Tibial artery (tissue), 4 donors: ENCODE data around the gene WDR82.

Source experiments
- DNase-seq, 2 donors: peaks; one replicate each; pipeline ENCODE4 v3.0.0-alpha.2; 2019
- H3K27ac ChIP-seq, 2 donors: fragments of 200-600 bp; sonication (generic) in 1 of 2; 1 replicate in 1 of 2; 2 replicates in 1 of 2; pipeline ENCODE4 v1.5.1; 2018 to 2019; ENCODE audit warnings: mild to moderate bottlenecking in 1 of 2
- H3K27me3 ChIP-seq, 2 donors: fragments of 200-600 bp; sonication (generic) in 1 of 2; one replicate each; pipeline versions ENCODE4 v1.5.1 to v1.6.0; 2016 to 2019
- H3K36me3 ChIP-seq, 3 donors: fragments of 200-600 bp; sonication (generic) in 2 of 3; one replicate each; pipeline ENCODE4 v1.5.1; 2016 to 2019; ENCODE audit warnings: mild to moderate bottlenecking in 2 of 3
- H3K4me1 ChIP-seq, 4 donors: fragments of 200-600 bp; sonication (generic) in 2 of 4; 1 replicate in 3 of 4; 2 replicates in 1 of 4; pipeline ENCODE4 v1.5.1; 2016 to 2019
- H3K4me3 ChIP-seq, 2 donors: fragments of 200-600 bp; sonication (generic) in 1 of 2; 1 replicate in 1 of 2; 2 replicates in 1 of 2; pipeline ENCODE4 v1.5.1; 2018 to 2019; ENCODE audit warnings: mild to moderate bottlenecking in 2 of 2
- H3K9me3 ChIP-seq, 3 donors: fragments of 200-600 bp; sonication (generic) in 1 of 3; one replicate each; pipeline ENCODE4 v1.5.1; 2016 to 2019
- CTCF ChIP-seq, 2 experiments: fragments of 200-600 bp in 1 of 2; fragments of 450-650 bp in 1 of 2; IDR thresholded peaks; one replicate each; pipeline ENCODE4 v1.5.1; 2017 to 2019; ENCODE audit warnings: antibody characterized with exemption in 2 of 2, mild to moderate bottlenecking in 1 of 2, moderate library complexity in 1 of 2
- intact Hi-C: fragments of 100-400 bp; cut with DNase I; formaldehyde crosslinking; loops from one replicate; pipeline ENCODE4 v1.15.0; 2023; ENCODE audit warnings: low total_unique reads

WDR82 gene

DNA sequence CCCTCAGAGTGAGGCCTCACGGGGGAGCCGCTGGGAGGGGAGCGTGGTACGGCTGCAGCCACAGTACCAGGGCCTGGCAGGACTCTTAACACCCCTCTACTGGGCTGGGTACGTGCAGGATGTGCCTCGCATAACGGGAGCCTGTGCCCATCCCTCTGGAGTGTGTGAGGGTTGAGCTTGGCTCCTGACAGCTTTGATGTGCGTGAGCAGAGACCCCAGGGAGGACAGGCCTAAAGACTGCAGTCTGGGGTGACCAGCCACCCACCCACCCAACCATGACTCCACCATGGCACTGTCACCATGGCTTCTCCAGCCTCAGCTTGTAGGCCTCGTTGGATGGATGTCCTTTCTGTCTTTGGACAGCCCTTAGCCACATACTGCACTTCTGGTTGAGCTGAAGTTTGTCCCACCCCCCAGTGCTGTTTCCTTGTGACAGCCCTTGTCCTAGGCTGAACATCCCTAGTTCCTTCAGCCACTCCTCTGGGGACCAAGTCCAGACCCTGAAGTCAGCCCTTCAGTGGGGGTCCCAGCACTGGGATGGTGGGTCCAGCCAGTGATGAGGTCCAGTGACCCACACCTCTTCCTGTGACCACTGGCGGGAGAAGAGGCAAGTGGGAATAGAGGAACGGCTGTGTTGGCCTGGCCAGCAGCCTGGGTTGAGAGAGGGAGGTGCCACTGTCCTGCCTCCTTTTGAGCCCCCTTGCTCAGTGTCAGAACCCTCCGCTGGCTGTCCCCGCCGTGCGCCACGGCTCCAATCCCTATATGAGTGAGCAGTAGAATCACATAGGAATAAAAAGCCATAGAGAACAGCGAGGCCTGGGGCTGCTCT, 15.3 kb upstream of the WDR82 start:
- no peak for TF ChIP-seq CTCF (IDR thresholded peaks at IDR 0.05)
- Histone ChIP-seq H3K4me1 (peaks cover 0 to 6% (median 2%) of the 10 kb centered on the region in 4 donors), H3K36me3 (peaks cover 0 to 33% (median 16%) of the 10 kb centered on the region in 3 donors), H3K27ac (no peak overlapping the region), H3K27me3 (no peaks in the 10 kb centered on the region), H3K4me3 (no peak overlapping the region), H3K9me3 (no peaks in the 10 kb centered on the region)
- intact Hi-C loops = loop anchor here (5.0 kb wide), 2 partner anchors 49 to 114 kb away; no protein-coding TSS in a partner anchor
- DNase-seq = no peak

DNA sequence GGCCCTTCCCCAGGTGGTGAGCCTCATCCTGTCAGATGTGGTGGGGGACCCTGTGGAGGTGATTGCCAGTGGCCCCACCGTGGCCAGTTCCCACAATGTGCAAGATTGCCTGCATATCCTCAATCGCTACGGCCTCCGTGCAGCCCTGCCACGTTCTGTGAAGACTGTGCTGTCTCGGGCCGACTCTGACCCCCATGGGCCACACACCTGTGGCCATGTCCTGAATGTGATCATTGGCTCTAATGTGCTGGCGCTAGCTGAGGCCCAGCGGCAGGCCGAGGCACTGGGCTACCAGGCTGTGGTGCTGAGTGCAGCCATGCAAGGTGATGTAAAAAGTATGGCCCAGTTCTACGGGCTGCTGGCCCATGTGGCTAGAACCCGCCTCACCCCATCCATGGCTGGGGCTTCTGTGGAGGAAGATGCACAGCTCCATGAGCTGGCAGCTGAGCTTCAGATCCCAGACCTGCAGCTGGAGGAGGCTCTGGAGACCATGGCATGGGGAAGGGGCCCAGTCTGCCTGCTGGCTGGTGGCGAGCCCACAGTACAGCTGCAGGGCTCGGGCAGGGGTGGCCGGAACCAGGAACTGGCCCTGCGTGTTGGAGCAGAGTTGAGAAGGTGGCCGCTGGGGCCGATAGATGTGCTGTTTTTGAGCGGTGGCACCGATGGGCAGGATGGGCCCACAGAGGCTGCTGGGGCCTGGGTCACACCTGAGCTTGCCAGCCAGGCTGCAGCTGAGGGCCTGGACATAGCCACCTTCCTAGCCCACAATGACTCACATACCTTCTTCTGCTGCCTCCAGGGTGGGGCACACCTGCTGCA, 14.0 kb upstream of the WDR82 start:
- H3K36me3 ChIP-seq = peaks cover 0 to 33% (median 16%) of the 10 kb centered on the region in 3 donors
- no peaks in the 10 kb centered on the region for H3K27me3 ChIP-seq
- peaks cover 0 to 12% (median 3%) of the 10 kb centered on the region in 4 donors for H3K4me1 ChIP-seq
- no peak overlapping the region for H3K27ac ChIP-seq
- DNase-seq = no peak
- no peak overlapping the region for H3K4me3 ChIP-seq
- intact Hi-C loops = loop anchor here (5.0 kb wide), 2 partner anchors 50 to 115 kb away; no protein-coding TSS in a partner anchor
- H3K9me3 ChIP-seq = no peaks in the 10 kb centered on the region
- TF ChIP-seq CTCF (IDR thresholded peaks at IDR 0.05) = no peak

GRCh38 chr3:52291508-52292181, 13.2 kb upstream of the WDR82 start:
- H3K4me3 ChIP-seq = no peak overlapping the region
- peak; percentile 4 to 27 for TF ChIP-seq CTCF (IDR thresholded peaks at IDR 0.05)
- DNase-seq = no peak
- H3K4me1 ChIP-seq = peaks cover 0 to 18% (median 9%) of the 10 kb centered on the region in 4 donors
- no peaks in the 10 kb centered on the region for H3K9me3 ChIP-seq
- no peak overlapping the region for H3K27ac ChIP-seq
- peaks cover 0 to 33% (median 16%) of the 10 kb centered on the region in 3 donors for H3K36me3 ChIP-seq
- no peaks in the 10 kb centered on the region for H3K27me3 ChIP-seq
- intact Hi-C loops = loop anchor here (5.0 kb wide), 2 partner anchors 51 to 116 kb away; no protein-coding TSS in a partner anchor

DNA sequence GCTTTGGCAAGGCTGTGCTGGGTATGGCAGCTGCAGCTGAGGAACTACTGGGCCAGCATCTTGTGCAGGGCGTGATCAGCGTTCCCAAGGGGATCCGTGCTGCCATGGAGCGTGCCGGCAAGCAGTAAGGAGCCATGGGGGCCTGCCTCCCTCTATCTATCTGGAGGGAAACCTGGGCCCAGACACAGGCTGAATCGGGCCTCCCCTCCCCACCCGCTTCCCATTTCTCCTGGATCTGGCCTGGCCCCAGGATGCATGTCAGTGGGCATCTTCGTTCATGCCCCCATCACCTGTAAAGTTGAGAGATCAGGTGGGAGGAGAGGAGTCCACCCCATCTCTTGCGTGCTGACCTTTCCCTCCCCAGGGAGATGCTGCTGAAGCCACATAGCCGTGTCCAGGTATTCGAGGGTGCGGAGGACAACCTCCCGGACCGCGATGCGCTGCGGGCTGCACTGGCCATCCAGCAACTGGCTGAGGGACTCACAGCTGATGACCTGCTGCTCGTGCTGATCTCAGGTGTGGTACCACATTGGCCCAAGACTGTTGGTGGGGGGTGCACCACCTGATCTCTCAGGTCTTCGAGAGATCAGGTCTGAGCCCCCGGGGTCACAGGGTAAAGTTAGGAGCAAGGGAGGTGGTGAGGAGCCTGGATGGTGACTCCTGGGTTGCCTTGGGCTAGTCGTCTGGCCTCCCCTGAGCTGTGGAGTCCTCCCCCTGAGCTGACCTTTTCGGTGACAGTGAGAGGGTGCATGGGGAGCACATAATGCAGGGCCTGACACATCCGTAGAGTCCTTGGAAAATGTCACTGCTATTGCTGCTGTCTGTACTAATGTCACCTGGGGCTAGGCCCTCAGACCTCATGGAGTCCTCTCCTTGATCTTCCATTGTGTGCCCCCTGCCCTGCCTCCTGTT, 12.4 kb upstream of the WDR82 start:
- peaks cover 0 to 33% (median 16%) of the 10 kb centered on the region in 3 donors for H3K36me3 ChIP-seq
- H3K27me3 ChIP-seq = no peaks in the 10 kb centered on the region
- H3K4me3 ChIP-seq = no peak overlapping the region
- no peak overlapping the region for H3K27ac ChIP-seq
- no peak for TF ChIP-seq CTCF (IDR thresholded peaks at IDR 0.05)
- intact Hi-C loops = loop anchor here (5.0 kb wide), 2 partner anchors 51 to 116 kb away; no protein-coding TSS in a partner anchor
- peak in 1 of 2 donors; percentile 56 for DNase-seq
- H3K4me1 ChIP-seq = peaks cover 0 to 20% (median 11%) of the 10 kb centered on the region in 4 donors
- no peaks in the 10 kb centered on the region for H3K9me3 ChIP-seq
